Amniotic stem cell (primary cell): Measurements from ENCODE around the gene SORBS1.

Experiments
- DNase-seq: peaks from one replicate; lab custom pipeline; 2025; lab: John Stamatoyannopoulos, UW

Gene SORBS1

DNA sequence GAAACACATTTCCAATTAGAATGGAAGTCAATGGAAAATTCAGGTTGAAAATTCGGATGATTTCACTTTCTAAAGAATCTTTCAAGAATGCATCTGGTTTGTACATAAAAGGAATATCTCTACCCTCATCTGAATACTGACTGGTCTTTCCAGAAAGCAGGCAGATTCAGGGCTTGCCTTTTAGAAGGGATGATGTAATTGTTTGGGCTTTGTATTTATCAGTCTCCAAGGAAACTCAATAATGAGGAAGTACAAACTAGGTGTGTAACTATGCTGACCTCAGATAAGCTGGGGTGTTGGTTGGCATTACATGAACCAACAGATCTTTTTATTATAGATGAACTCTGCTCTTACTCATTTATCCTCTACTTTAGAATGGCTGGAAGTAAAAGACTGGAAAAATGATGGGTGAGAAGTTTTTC, 294.5 kb downstream of the SORBS1 start:
- no peak for DNase-seq

DNA sequence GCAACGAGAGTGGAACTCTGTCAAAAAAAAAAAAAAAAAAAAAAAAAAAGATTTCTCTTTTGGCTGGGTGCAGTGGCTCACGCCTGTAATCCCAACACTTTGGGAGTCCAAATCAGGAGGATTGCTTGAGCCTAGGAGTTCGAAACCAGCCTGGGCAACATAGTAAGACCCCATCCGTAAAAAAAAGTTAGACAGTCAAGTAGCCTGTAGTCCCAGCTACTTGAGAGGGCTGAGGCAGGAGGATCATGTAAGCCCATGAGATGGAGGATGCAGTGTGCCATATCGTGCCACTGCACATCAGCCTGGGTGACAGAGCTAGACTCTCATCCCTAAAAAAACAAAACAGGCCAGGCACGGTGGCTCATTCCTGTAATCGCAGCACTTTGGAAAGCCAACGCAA, 295.6 kb downstream of the SORBS1 start:
- no peak for DNase-seq

DNA sequence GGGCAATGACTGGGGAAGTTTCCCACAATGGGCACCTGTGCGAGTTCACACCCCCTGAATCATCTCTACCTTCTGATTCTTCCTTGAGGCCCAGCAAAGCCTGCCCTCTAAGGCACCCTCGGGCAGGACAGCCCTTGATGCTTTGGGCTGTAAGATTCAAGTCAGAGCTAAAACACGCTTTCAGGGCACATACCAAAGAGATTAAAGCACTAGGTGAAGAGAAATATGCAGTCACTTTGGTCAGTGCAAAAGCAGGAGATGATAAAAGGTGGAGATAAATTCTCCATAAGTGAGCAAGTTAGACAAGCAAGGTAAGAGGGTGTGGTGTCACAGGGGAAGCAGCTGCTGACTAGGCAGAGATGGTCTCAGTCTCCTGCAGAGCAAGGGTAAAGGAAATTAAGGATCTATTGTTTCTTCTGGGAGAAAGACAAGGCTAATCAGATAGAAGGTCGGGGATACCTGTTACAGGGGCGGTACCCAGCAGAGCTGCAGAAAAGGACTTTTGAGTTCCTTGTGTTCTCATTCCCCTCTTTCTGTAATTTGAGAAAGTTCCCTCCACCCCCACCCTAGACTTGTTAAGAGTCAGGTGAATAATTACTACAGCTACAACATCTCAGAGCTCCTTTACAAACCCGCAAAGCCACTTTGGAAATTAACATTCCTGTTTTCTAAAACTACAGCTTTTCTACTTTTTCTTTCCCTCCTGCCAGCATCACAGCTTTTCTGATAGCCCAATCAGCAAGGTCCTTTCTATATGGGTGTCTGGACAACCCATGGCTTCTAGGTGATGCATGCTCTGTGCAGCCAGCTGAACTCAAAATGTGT, 296.7 kb downstream of the SORBS1 start:
- no peak for DNase-seq

DNA sequence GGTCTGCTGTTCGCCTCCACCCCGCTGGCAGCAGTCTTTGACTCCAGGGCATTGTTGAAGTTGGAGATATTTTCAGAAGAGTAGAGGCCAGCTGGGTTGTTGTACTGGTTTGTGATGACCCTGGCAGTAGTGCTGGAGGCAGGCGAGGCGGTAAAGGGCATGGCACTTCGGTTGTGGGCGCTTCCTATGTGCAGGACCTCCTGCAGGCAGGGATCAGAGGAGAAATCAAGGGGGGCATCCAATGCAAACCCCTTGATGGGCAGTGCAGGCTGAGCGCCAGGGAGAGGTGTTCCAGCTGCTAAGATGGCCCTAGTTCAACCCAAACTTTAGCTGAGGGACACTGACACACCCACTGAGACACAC, 297.3 kb downstream of the SORBS1 start:
- DNase-seq: no peak

DNA sequence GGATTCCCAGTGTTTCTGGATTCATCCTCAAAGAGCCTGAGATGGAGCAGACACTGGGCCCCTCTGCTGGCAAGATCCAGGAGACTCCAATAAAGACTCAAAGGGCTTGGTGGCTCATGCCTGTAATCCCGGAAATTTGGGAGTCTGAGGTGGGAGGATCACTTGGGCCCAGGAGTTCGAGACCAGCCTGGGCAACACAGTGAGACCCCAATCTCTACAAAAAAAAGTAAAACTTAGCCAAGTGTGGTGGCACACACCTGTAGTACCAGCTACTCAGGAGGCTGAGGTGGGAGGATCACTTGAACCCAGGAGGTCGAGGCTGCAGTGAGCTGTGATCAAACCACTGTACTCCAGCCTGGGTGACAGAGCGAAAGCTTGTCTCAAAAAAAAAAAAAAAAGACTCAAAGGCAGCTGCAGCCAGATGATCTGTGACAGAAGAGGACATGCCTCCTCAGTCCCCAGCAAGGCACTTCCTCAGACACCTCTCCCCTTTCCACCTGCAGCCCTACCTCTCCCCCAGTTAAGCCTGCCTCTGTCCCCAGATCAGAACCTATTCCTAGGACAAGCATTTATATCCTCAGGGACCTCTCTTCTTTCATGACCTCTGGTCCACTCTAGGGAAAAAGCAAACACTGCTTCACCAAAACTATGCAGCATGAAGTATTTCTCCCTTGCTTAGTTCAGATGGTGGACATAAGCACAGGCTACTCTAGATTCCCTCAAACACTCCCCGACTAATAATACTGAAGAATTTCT, 298.2 kb downstream of the SORBS1 start:
- no peak for DNase-seq

DNA sequence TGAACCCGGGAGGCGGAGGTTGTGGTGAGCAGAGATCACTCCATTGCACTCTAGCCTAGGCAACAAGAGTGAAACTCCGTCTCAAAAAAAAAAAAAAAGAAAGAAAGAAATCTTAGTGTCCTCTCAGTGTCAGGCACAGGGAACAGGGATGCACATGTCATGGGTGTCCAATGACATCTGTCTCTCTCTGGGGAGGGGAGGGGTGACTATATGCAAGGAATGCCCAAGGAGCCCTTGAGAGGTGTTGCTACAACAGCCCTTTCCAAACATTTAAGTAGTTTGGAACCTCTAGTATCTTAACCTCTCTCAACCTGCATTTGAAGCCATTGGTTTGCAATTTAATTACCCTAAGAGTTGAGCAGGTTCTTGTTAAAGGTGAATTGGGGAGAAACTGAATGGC, 299.2 kb downstream of the SORBS1 start:
- no peak for DNase-seq
